ENCODE results near the gene RASA4B.

DNA sequence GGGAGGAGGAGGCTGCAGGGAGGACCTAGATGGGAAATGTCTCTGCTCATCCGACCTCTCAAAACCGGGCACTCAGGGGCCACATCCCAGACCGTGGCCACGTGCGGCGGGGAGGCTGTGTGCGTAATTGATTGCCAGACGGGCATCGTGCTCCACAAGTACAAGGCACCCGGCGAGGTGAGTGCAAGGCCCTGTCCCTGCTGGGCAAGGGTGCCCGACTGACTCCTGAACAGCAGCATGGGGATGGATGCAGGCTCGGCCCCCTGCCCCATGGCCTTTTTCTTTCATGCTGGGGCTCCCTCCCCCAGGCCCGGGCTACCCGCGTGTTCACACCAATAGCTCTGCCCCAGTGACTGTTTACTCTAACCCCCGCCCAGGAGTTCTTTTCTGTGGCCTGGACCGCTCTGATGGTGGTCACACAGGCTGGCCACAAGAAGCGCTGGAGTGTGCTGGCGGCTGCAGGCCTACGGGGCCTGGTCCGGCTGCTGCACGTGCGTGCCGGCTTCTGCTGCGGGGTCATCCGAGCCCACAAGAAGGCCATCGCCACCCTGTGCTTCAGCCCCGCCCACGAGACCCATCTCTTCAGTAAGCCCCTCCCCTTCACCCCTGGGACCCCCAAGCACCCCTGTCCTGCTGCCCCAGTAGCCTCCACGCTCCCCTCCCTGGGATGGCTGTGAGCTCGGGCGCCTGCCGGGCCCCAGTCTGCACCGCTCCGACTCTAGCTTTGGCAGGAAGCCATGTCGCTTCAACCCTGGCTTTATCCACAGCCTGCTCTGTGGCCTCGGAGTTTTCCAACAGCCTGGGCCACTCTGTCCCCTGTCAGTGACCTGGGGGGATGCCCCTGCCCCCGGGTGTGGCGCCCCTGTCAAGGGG lies 48.9 kb downstream of the RASA4B start:
- TF ChIP-seq CTCF (conservative IDR thresholded peaks at IDR 0.05) = no peak
- TF ChIP-seq EZH2 (IDR thresholded peaks at IDR 0.05; ENCODE audit: low read depth) = no peak
